CD1c-positive myeloid dendritic cell (primary cell): ENCODE results near the gene ZBTB46.
"Not testable (repeated sequence)": the region's sequence is repeated elsewhere in the genome, so short reads cannot be mapped to it uniquely, and the experiment has no call there.

Experiments used
- DNase-seq: peaks from one replicate; pipeline ENCODE4 v3.0.0-alpha.2; 2016; ENCODE audit errors: extremely low spot score

Gene ZBTB46

DNA sequence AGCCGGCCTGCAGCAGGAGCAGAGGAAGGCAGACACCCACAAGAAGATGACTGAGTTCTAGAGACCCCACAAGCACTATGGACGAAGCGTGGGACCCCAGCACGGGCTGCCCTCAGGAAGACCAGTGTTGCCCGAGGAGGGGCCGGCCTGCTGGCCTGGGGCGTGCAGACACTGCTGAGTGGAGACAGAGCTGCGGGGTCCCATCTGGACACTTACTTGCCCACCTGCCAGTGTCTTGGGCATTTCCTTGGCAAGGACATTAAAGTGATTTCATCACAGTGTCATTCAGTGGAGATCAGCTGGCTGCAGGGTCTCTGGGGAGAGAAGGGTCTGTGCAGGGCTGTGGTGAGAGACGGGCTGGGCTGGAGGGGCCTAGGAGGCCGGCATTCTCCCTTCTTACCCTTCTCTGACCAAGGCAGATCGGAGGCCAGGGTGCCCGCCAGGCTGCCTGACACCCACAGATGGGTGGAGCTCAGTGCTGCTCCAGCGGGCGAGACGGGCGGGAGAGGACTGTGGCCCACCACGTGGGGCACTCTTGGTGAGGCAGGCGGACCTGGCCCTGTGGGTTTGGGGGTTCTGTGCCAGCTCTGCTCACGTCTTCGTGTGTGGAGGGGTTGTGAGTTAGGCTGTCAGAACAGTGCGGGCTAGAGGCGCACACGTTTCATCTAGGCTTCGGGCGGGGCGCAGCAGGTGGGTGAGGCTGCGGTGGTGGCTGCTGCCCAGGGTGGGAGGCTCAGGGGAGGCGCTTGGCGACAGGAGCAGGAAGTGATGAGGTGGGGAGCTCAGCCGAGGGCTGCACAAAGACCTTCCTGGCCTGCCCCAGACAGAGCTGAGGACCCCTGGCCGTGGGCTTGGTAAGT is 95.0 kb downstream of the ZBTB46 start, which contains the start of gene LIME1:
Gene LIME1, plus strand, starts transcription at position 806 of the 860 bp plus-strand sequence. CDS start 886 bp downstream, outside the sequence.
- DNase-seq = peak; percentile 44

DNA sequence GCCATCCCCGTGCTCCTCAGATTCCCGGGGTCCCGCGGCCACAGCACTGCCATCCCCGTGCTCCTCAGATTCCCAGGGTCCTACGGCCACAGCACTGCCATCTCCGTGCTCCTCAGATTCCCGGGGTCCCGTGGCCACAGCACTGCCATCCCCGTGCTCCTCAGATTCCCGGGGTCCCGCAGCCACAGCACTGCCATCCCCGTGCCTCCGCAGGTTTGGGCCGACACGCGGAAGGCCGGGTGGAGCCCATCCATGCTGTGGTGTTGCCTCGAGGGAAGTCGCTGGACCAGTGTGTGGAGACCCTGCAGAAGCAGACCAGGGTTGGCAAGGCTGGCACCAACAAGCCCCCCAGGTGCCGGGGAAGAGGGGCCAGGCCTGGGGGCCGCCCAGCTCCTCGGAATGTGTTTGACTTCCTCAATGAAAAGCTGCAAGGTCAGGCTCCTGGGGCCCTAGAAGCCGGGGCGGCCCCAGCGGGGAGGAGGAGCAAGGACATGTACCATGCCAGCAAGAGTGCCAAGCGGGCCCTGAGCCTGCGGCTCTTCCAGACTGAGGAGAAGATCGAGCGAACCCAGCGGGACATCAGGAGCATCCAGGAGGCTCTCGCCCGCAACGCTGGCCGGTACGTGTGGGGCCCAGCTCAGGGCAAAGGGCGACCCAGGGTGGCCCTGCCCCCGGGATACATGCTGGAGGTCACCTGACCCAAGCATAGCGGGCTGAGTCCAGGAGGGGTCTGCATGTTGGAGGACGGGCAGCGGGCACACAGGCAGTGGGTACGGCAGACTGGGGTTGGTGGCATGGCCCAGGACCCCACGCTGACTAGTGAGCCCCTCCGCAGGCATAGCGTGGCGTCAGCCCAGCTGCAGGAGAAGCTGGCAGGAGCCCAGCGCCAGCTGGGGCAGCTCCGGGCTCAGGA is 95.9 kb downstream of the ZBTB46 start:
- DNase-seq = no peak

DNA sequence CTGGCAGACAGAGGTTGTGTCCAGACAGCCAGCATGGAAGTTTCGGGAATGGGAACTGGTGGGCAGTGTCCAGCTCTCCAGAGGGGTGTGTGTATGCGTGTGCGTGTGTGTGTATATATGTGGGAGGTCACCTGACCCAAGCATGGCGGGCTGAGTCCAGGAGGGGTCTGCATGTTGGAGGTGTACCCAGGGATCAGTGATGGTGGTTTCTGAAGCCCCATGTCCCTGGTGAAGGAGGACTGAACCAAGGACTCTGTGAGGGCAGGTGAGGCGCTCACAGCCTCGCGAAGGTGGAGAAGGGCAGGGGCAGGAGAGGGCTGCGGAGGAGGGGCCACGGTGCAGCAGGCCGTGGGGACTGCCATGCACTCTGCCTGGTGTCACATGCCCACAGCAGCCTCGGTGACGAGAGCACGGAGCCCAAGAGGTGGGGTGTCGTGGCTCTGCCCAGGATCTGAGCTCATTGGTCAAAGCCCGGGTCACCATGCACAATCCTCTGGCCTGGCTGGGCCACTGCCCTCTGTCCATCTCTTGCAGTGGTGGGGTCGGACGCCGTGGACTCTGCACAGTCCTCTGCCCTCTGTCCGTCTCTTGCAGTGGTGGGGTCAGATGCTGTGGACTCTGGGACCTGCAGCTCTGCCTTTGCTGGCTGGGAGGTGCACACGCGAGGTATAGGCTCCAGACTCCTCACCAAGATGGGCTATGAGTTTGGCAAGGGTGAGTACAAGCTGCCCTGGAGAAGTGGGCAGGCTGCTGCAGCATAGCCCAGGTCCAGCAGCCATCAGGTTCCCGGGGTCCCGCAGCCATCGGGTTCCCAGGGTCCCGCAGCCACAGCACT is 96.7 kb downstream of the ZBTB46 start:
- no peak for DNase-seq

DNA sequence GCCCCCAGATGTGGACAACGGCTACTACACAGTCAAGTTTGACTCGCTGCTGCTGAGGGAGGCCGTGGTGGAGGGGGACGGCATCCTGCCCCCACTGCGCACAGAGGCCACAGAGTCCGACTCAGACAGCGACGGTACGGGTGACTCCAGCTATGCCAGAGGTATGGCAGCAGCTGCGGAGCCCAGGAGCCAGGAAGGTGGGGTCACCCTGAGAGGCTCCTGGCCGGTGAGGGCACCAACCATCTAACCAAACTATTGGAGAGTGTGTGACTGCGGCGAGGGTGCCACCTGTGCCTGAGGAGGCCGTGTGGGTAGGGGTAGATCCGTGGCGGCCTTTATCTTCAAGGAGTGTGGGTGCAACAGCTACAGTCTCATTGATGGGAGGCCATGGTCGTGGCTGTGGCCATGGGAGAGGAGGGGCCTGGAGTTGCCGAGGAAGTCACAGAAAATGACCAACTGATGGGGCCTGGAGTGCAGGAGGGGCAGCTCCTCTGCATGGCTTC is 97.4 kb downstream of the ZBTB46 start:
- no peak for DNase-seq

DNA sequence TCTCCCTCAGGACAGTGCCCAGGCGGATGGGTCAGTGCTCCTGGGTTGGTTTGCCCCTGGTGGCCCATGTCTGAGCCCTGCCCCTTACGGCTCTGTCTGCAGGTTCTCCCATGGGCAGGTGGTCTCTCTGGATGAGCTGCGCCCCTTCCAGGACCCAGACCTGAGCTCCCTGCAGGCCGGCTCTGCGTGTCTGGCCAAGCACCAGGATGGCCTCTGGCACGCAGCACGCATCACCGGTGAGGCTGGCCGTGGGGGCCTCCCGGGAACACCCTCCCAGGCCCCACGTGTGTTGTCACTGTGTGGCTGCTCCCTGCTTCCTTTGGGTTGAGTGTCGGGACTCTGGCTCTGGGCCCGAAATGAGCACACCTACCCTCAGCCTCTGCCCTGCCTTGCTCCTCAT is 97.9 kb downstream of the ZBTB46 start:
- DNase-seq = no peak

DNA sequence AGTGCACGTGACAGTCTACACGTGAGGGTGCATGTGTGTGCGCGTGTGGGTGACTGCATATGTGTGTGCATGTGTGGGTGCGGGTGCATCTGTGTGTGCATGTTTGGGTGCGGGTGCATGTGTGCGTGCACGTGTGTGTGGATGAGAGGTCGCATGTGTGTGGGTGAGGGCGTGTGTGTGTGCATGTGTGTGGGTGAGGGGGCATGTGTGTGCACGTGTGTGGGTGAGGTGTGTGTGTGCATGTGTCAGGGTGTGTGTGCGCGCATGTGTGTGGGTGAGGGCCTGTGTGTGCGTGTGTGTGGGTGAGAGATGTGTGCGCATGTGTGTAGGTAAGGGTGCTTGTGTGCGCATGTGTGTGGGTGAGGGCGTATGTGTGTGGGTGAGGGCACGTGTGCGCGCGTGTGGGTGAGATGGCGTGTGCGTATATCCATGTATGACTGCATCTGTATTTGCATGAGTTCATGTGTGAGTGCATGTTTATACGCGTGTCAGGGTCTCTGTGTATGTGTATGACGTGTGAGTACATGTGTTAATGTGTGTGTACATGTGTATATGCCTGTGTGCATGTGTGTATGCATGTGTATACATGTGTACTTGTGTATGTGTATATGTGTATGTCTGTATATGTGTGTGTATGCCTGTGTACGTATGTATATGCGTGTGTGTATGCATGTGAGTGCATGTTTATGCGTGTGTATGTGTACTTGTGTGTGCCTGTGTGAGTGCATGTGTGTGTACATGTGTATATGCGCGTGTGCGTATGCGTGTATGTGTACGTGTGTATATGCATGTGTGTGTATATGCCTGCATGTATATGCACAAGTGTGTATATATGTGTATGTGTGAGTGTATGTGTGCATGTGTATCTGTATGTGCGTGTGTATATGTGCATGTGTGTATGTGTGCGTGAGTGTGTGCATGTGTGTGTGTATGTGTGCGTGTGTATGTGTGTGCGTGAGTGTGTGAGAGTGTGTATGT is 98.7 kb downstream of the ZBTB46 start:
- no peak for DNase-seq

DNA sequence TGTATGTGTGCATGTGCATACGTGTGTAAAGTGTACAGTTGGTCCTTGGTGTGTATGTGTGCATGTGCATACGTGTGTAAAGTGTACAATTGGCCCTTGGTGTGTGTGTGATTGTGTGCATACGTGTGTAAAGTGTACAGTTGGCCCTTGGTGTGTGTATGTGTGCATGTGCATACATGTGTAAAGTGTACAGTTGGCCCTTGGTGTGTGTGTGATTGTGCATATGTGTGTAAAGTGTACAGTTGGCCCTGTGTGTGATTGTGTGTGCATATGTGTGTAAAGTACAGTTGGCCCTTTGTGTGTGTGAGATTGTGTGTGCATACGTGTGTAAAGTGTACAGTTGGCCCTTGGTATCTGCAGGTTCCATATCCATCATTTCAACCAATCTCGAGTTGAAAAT is 99.7 kb downstream of the ZBTB46 start:
- no peak for DNase-seq

DNA sequence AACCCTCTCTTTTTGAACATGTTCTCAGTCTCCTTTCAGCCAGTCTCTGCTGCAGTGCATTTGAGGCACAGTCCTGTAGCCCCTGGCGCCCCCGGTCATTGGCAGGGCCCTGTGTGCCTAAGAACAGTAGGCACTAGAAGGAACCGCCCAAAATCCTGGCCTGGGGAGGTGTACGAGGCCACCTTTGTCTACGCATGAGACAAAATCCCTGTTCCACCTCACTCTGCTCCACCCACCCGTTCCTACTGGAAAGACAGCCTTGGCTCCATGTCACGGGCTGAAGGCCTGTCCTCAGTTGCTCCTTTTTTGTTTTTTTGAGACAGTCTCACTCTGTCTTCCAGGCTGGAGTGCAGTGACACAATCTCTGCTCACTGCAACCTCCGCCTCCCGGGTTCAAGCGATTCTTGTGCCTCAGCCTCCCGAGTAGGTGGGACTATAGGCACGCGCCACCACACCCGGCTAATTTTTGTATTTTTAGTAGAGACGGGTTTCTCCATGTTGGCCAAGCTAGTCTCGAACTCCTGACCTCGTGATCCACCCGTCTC is 100.8 kb downstream of the ZBTB46 start:
- DNase-seq = not testable (repeated sequence)

DNA sequence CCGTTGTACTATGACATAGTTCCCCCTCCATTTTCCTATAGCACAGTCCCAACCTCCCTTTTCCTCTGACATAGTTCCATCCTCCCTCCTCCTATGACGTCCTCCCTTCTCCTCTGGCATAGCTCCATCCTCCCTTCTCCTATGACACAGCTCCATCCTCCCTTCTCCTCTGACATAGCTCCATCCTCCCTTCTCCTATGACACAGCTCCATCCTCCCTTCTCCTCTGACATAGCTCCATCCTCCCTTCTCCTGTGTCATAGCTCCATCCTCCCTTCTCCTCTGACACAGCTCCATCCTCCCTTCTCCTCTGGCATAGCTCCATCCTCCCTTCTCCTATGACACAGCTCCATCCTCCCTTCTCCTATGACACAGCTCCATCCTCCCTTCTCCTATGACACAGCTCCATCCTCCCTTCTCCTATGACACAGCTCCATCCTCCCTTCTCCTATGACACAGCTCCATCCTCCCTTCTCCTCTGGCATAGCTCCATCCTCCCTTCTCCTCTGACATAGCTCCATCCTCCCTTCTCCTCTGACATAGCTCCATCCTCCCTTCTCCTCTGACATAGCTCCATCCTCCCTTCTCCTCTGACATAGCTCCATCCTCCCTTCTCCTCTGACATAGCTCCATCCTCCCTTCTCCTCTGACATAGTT is 108.0 kb downstream of the ZBTB46 start:
- not testable (repeated sequence) for DNase-seq

DNA sequence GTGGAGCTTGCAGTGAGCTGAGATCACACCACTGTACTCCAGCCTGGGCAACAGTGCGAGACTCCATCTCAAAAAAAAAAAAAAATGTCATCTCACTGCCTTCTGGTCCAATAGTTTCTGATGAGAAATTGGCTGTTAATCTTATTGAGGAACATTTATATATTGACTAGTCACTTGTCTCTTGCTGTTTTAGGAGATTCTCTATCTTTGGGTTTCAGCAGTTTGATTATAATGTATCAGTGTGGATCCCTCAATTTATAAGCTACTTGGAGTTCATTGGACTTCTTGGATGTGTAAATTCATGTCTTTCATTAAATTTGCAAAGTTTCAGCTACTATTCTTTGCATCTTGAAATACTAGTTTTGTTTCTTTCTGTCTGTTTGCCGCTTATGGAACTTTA is 112.1 kb downstream of the ZBTB46 start:
- no peak for DNase-seq

DNA sequence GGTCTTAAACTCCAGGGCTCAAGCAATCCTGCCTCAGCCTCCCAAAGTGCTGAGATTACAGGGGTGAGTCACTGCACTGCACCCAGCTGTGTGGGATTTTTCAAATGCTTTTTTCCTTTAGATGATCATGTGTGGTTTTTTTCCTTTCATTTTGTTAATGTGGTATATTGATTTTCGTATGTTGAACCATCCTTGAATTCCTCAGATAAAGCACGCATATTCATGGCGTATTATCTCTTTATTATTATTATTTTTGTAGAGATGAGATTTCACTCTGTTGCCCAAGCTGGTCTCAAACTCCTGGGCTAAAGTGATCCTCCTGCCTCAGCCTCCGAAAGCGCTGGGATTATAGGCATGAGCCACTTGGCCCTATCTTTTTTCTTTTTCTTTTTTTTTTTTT is 116.2 kb downstream of the ZBTB46 start:
- DNase-seq = no peak

DNA sequence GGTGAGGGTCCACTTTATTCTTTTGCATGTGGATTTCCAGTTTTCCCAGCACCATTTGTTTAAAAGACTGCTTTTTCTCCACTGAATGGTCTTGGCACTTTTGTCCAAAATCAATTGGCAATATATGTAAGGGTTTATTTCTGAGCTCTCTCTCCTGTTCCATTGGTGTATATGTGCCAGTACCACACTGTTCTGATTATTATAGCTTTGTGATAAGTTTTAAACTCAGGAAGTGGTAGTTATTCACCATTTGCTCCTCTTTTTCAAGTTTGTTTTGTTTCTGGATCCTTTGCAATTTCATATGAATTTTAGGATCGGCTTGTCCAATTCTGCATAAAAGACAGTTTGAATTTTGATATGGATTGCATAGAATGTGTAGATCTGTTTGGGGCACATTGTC is 118.9 kb downstream of the ZBTB46 start:
- no peak for DNase-seq

DNA sequence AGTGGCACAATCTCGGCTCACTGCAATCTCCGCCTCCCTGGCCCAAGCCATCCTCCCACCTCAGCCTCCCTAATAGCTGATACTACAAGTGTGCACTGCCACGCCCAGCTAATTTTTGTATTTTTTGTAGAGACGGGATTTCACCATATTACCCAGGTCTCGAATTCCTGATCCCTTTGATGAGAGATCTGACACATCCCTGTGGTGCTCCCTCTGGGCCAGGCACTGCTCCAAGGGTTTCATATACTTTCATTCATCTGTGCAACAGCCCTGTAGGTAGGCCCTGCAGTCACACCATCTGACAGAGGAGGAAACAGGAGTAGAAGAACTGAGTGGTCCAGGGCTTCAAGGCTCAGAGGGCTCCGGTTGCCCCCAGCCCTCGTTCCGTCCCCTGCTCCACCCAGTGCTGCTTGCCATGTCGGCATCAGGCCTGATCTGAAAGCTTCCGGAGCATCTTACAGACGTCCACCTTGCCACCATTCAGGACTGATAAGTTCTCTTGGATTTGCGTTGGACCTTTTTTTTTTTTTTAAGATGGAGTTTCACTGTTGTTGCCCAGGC is 119.9 kb downstream of the ZBTB46 start:
- no peak for DNase-seq

DNA sequence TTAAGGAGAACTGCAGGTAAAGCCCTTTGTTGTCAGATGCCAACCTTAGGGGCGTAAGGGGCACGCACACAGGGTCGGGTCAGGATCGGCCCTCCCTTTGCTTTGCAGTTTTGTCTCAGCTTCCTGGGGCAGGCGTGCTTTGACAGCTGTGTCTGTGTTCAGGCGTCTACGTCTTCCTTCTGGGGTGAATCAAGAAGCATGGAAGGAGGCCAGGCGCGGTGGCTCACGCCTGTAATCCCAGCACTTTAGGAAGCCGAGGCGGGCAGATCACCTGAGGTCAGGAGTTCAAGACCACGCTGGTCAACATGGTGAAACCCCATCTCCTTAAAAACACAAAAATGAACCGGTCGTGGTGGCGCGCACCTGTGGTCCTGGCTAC is 121.9 kb downstream of the ZBTB46 start:
- DNase-seq = no peak

DNA sequence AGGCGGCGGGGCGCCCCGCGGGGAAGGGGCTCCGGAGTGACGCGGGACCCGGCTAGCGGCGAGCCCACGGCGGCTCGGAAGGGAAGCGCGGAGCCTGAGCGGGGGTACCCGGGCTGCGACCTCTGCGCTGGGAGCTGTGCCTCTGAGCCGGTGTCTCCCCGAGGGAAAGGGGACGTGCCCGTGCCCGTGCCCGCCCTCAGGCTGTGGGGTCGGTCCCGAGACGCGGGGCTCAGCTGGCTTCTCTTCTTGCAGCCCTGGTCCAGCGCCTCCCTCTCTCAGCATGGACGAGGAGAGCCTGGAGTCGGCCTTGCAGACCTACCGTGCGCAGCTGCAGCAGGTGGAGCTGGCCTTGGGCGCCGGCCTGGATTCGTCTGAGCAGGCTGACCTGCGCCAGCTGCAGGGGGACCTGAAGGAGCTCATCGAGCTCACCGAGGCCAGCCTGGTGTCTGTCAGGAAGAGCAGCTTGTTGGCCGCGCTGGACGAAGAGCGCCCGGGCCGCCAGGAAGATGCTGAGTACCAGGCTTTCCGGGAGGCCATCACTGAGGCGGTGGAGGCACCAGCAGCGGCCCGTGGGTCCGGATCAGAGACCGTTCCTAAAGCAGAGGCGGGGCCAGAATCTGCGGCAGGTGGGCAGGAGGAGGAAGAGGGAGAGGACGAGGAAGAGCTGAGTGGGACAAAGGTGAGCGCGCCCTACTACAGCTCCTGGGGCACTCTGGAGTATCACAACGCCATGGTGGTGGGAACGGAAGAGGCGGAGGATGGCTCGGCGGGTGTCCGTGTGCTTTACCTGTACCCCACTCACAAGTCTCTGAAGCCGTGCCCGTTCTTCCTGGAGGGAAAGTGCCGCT is 122.5 kb downstream of the ZBTB46 start:
- peak; percentile 6 for DNase-seq

DNA sequence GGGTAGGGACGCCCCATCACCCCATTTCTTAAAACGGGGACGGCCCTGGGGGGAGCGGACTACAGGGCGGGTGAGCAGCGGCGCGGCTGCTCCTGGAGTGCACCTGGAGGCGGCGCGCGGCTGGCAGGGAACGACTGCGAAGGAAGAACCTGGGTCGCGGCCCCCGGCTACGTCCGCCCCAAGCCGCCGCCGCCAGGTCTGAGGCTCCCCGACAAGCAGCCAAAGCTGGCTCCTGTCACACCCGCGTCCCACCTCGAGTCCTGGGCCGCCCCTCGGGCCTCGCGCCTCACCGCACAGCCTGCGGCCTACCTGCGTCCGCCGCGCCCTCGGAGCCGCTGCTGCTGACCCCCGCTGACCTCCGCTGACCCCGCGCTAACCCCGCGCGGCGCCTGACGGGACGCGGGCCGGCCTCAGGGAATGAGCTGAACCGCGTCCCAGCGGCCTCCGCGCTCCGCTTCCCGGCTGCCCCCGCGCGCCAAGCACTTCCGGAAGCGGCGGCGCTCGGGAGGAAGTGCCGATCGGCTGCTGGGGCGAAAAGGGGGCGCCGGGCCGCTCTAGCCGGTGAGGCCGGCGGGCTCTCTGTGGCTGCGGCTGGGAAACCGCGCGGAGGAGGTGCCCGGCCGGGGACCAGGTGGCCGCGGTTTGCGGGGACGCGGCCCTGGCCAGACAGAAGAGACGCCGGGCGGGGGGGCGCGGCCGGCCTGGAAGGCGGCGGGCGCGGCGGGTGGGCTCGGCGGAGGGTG is 123.3 kb downstream of the ZBTB46 start, which contains the start of the genes ARFRP1 and ZGPAT:
Gene ARFRP1, minus strand, starts transcription at position 419 of the 743 bp plus-strand sequence. CDS start 885 bp downstream, outside the sequence.
Gene ZGPAT, plus strand, starts transcription at position 482 of the 743 bp plus-strand sequence. CDS start 542 bp downstream, outside the sequence.
- peak; percentile 95 for DNase-seq
